Activated CD8-positive, alpha-beta T cell treated with anti-CD3 and anti-CD28 coated beads for 36 hours (primary cell): ENCODE data around the gene RUFY4. TPM values are rescaled to one million over a fixed set of nuclear protein-coding genes. Genes with fewer than 3 reads are reported as not detected.
A peak's percentile ranks its signal among the peaks of the same experiment; 100 is the strongest.

Source experiments
- ATAC-seq: fragments of 200-7000 bp; cut with Tn5 transposase; one replicate; pipeline ENCODE4 v1.10.0; 2021; ENCODE audit warnings: mild to moderate bottlenecking, moderate library complexity
- CTCF ChIA-PET: fragments of 350-600 bp; sonication (Branson Sonifier 250); formaldehyde crosslinking; loops from one replicate; lab custom pipeline; 2021; ENCODE audit warnings: antibody characterized with exemption; lab: Charles Lee
- POLR2A ChIA-PET: fragments of 350-600 bp; sonication (Branson Sonifier 250); formaldehyde crosslinking; loops from one replicate; lab custom pipeline; 2021; ENCODE audit warnings: antibody characterized with exemption; lab: Charles Lee
- DNase-seq: peaks from one replicate; pipeline ENCODE4 v3.0.0-alpha.2; 2020
- H3K27ac Mint-ChIP-seq: one replicate; pipeline ENCODE4 v1.8.0; 2021; ENCODE audit warnings: mild to moderate bottlenecking, mixed read lengths
- H3K27me3 Mint-ChIP-seq: one replicate; pipeline ENCODE4 v1.8.0; 2021; ENCODE audit warnings: mixed read lengths
- H3K36me3 Mint-ChIP-seq: one replicate; pipeline ENCODE4 v1.8.0; 2021; ENCODE audit warnings: low read depth, mixed read lengths
- H3K4me1 Mint-ChIP-seq: one replicate; pipeline ENCODE4 v1.8.0; 2021; ENCODE audit warnings: low read depth, mixed read lengths
- H3K4me3 Mint-ChIP-seq: one replicate; pipeline ENCODE4 v1.8.0; 2021; ENCODE audit warnings: mild to moderate bottlenecking, moderate library complexity, mixed read lengths
- H3K9me3 Mint-ChIP-seq: one replicate; pipeline ENCODE4 v1.8.0; 2021; ENCODE audit warnings: mixed read lengths
- intact Hi-C: fragments of 100-400 bp; cut with micrococcal nuclease; formaldehyde crosslinking; loops from one replicate; pipeline ENCODE4 v1.10.0; 2022
- total RNA-seq, 2 experiments: library from RNA; stranded (reverse); gene quantifications; one replicate each; pipeline ENCODE4 v1.2.3, GENCODE V29; 2021
- TF ChIP-seq, protein P1 (sequence below): fragments of 200-600 bp; IDR thresholded peaks from one replicate; pipeline ENCODE4 v1.8.0; 2022; ENCODE audit warnings: antibody characterized with exemption, mild to moderate bottlenecking

Gene RUFY4
- total RNA-seq, 2 experiments from 2014 or later = 0.76 to 0.88 TPM

DNA sequence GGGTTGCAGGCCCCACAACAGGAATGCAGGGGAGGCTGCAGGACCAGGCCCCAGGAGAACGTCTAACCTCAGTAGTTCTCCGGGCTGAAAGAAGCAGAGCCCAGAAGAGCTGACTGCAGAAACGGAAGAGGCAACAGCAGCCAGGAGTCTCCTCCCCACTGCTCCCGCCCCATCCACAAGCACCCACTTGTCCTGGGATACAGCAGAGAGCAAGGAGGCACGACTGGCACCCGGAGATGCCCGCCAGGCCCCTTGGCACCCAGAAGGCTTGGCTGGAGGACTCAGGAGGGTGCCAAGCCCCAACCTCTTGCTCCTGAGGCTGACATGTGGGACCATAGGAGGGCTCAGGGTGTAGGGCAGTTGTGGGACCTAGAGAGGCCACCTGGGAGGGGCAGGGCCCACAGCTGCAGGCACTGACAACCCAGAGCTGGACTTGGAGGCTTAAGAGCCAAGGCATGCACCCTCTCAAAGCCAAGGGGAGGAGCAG lies 37.2 kb upstream of the RUFY4 start:
- no peak for ATAC-seq
- Mint-ChIP-seq H3K4me3 (no peak overlapping the region), H3K27me3 (no peaks in the 10 kb centered on the region), H3K4me1 (peaks cover 7% of the 10 kb centered on the region), H3K36me3 (no peaks in the 10 kb centered on the region), H3K9me3 (no peaks in the 10 kb centered on the region), H3K27ac (no peak overlapping the region)
- CTCF ChIA-PET = interaction anchor here (1.3 kb wide), 1 partner anchor 20 kb away, joined by 3 read pairs; no protein-coding TSS in a partner anchor
- intact Hi-C loops = no loop called here
- TF ChIP-seq, protein P1, sequence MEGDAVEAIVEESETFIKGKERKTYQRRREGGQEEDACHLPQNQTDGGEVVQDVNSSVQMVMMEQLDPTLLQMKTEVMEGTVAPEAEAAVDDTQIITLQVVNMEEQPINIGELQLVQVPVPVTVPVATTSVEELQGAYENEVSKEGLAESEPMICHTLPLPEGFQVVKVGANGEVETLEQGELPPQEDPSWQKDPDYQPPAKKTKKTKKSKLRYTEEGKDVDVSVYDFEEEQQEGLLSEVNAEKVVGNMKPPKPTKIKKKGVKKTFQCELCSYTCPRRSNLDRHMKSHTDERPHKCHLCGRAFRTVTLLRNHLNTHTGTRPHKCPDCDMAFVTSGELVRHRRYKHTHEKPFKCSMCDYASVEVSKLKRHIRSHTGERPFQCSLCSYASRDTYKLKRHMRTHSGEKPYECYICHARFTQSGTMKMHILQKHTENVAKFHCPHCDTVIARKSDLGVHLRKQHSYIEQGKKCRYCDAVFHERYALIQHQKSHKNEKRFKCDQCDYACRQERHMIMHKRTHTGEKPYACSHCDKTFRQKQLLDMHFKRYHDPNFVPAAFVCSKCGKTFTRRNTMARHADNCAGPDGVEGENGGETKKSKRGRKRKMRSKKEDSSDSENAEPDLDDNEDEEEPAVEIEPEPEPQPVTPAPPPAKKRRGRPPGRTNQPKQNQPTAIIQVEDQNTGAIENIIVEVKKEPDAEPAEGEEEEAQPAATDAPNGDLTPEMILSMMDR = no peak
- DNase-seq = no peak
- POLR2A ChIA-PET = no interaction called here

DNA sequence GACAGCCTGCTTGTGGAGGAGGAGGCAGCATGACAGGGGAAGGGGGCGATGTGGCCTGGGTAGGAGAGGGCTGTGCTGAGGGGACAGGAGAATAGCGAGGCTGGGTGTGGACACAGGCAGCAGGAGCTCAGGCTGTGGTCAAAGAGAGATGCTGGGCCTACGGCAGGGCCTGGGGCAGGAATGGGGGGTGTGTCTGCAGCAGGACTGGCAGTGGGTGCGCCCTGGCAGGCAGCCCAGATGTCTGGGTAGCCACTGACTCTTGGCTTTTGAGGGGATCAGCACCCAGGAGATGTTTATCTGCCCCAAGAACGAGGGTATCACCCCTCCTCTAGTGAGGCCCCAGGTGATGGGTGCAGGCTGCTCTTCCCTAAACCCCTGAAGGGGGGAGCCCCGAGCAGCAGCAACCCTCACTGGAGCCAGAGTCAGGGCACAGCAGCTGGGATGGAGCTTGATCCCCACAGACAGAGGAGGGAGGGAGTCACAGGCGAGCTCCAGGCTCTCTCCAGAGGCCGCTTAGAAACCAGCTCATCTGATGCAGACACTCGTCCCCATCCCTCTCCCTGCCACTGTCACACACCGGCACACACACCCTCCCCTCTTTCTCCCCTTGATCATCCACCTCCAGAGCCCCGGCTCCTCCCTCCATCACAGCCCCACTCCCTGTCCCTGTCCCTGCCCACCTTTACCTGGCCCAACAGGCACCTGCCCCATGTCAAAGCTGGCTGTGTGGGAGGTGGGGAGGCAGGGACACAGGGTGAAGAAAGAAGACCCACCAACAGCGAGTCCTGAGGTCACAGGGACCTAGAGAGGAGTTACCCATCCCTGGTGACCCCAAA lies 36.5 kb upstream of the RUFY4 start:
- POLR2A ChIA-PET = no interaction called here
- TF ChIP-seq, protein P1 = no peak
- no peak overlapping the region for H3K4me3 Mint-ChIP-seq
- no peak overlapping the region for H3K27ac Mint-ChIP-seq
- ATAC-seq (no peak), DNase-seq (no peak)
- no peaks in the 10 kb centered on the region for H3K27me3 Mint-ChIP-seq
- intact Hi-C loops = no loop called here
- CTCF ChIA-PET = interaction anchor here (0.6 to 1.8 kb wide), 5 partner anchors 9 to 247 kb away, joined by 3 to 13 read pairs (median 3); no protein-coding TSS in a partner anchor
- no peaks in the 10 kb centered on the region for H3K36me3 Mint-ChIP-seq
- H3K9me3 Mint-ChIP-seq = no peaks in the 10 kb centered on the region
- H3K4me1 Mint-ChIP-seq = peaks cover 7% of the 10 kb centered on the region

DNA sequence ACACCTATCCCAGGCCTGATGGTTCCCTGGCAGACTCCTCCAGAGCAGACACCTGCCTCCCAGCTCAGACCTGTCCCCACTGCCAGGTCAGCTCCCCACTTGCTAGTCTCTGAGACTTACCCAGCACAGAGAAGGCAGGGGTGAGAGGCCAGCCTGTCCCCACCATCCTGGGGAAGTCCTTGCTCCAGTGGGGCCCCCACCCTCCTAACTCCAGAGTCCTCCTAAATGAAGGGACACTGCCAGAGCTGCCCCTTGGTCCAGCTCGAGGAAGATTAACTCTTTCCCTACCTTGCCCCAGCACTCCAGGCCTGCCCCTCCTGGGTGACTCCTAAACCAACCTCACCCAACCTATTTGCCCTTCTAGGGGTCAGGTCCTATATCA lies 35.9 kb upstream of the RUFY4 start:
- Mint-ChIP-seq H3K27ac (no peak overlapping the region), H3K36me3 (no peaks in the 10 kb centered on the region), H3K4me3 (no peak overlapping the region), H3K4me1 (peaks cover 7% of the 10 kb centered on the region), H3K27me3 (no peaks in the 10 kb centered on the region), H3K9me3 (no peaks in the 10 kb centered on the region)
- no peak for ATAC-seq
- POLR2A ChIA-PET = no interaction called here
- TF ChIP-seq, protein P1 = no peak
- intact Hi-C loops = no loop called here
- DNase-seq = no peak
- CTCF ChIA-PET = interaction anchor here (0.6 to 2.0 kb wide), 6 partner anchors 10 to 247 kb away, joined by 3 to 13 read pairs (median 4); no protein-coding TSS in a partner anchor

DNA sequence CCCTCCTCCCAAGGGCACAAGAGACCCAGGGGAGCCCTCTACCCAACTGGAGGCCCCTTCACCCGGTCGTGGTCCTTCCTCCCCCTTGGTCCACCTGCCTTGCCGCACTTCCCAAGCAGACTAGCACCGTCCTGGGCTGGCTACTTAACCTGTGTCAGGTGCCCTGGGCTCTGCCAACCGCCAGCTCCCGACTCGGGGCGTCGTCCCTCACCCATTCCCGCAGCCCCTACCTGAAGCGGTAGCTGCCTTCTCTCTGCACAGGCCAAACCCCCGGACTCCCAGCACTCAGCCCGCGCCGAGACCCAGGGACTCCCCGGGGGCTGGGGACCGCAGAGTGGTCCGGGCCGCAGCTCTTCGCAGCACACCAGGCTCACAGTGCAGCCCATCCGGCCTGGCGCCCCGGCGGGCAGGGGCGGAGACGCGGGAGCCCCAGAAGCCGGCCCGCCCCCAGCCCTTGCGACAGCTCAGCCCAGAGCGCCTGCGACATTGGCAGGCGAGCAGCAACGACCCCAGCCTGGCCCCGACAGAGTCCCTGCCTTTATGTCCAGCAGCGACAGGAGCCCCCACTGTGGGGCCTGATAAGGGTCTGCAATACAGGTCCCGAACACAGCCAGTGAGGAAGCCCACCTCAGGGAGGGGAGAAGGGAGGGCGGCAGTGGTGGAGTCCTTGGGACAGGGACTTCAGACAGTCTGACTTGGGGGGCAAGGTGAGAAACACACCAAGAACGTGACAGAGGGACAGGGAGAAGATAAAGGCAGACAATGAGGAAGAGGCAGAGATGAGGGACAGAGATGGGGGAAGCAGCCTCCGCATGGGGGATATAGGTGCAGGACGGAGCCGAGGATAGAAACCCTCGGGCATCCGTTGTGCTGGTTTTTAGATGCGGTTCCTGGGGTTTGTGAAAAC lies 35.2 kb upstream of the RUFY4 start:
- DNase-seq = no peak
- ATAC-seq = no peak
- TF ChIP-seq, protein P1 = no peak
- H3K9me3 Mint-ChIP-seq = no peaks in the 10 kb centered on the region
- CTCF ChIA-PET = interaction anchor here (1.0 to 2.0 kb wide), 13 partner anchors 9 to 248 kb away, joined by 3 to 13 read pairs (median 5); partner anchors contain the start of gene RUFY4
- POLR2A ChIA-PET = no interaction called here
- H3K36me3 Mint-ChIP-seq = no peaks in the 10 kb centered on the region
- H3K4me1 Mint-ChIP-seq = peaks cover 7% of the 10 kb centered on the region
- intact Hi-C loops = no loop called here
- peak overlapping the region; percentile 4 for H3K27ac Mint-ChIP-seq
- no peaks in the 10 kb centered on the region for H3K27me3 Mint-ChIP-seq
- peak overlapping the region; percentile 57 for H3K4me3 Mint-ChIP-seq
